HG02885 (cell line): ENCODE measurements around the gene MITF.
"Not testable (repeated sequence)": the region's sequence is repeated elsewhere in the genome, so short reads cannot be mapped to it uniquely, and the experiment has no call there.

Experiments
- ATAC-seq: cut with Tn5 transposase; IDR thresholded peaks from one replicate; pipeline ENCODE4 v1.9.1; 2021; ENCODE audit warnings: mild to moderate bottlenecking; ENCODE audit not compliant: unreplicated experiment, poor library complexity

Gene MITF

GRCh38 chr3:69784954-69785514 lies 45.8 kb downstream of the MITF start:
- ATAC-seq: no peak

DNA sequence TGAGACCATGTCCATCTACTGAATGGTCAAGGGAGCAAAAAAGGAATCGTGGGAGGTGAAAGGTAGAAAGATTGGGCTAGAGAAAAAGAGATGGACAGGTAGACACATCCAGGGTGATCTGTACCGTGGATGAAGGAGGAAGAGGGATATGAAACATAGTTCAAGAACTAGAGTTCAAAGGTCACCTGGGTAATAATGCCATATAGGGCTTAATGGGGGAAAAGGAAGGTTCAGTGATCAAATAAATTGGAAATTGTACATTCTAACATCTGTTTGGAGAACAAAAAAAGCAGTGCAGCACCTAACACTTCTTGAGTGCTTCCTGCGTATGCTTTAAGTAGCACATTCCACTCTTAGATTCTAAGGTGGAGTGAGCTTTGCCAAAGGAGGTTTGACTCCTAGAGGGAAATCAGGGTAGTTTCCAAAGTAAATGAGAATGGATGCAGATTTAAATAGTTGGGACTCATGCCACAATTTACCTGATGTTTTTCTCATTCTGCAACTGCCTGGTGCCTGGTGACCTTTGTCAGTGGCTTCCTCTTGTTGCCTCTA lies 46.6 kb downstream of the MITF start:
- no peak for ATAC-seq

DNA sequence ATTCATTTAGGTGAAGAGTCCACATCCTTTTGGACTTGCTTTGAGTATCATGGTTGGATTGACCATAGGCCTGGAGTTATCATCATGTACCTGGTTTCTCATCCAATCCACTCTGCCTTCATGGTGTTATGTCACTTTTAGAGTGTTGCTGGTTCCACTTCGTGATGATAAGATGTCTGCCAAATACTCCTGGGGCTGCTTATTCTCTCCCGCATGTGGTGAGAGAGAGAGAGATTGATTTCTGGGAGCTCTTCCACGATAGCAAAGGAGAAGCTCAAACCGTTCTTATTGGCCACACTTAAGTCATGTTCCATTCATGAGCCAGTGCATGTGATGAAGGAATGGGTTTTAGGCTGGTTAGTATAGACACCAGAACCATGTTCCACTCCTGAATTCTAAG lies 47.6 kb downstream of the MITF start:
- no peak for ATAC-seq

DNA sequence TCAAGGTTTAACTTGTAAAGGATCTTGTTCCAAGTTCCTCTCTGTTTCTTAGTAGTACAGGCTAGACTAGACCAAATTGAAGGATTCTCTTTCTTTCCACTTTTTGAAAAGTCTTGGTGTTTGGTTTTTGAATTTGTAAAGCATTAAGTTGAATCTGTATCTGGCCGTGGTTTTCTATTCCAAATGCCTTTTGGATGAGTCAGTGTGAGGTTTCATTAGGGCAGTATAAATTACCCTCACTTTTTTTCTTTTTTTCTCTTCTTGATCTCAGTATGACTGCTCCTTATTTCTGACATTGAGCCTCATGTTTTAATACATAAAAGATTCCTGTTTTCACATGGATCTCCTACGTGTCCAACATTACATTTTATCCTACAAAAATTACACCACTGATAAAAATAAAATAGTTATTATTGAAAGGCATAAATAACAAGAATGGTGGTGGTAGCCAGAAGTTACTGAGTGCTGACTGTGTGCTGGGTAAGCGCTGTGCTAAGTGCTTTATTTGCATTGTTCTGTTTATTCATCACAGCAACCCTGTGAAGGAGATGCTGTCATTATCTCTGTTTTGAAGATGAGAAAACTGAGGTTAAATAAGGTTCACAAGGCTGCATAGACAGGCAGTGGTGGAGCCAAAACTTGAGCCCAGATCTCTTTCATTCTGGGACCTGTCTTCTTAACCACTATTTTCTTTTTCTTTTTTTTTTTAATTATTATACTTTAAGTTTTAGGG lies 48.3 kb downstream of the MITF start:
- ATAC-seq: no peak

GRCh38 chr3:69791106-69791505 lies 51.8 kb downstream of the MITF start:
- ATAC-seq: no peak

GRCh38 chr3:69791919-69792399 lies 52.7 kb downstream of the MITF start:
- ATAC-seq: no peak

GRCh38 chr3:69796126-69796525 lies 56.9 kb downstream of the MITF start:
- not testable (repeated sequence) for ATAC-seq

GRCh38 chr3:69803681-69804270 lies 64.5 kb downstream of the MITF start:
- ATAC-seq: no peak

GRCh38 chr3:69805491-69805890 lies 66.2 kb downstream of the MITF start:
- no peak for ATAC-seq

GRCh38 chr3:69806735-69807438 lies 67.6 kb downstream of the MITF start:
- ATAC-seq: no peak

- ATAC-seq: no peak
These were observed 68.4 kb downstream of the MITF start for GRCh38 chr3:69807674-69808073.

DNA sequence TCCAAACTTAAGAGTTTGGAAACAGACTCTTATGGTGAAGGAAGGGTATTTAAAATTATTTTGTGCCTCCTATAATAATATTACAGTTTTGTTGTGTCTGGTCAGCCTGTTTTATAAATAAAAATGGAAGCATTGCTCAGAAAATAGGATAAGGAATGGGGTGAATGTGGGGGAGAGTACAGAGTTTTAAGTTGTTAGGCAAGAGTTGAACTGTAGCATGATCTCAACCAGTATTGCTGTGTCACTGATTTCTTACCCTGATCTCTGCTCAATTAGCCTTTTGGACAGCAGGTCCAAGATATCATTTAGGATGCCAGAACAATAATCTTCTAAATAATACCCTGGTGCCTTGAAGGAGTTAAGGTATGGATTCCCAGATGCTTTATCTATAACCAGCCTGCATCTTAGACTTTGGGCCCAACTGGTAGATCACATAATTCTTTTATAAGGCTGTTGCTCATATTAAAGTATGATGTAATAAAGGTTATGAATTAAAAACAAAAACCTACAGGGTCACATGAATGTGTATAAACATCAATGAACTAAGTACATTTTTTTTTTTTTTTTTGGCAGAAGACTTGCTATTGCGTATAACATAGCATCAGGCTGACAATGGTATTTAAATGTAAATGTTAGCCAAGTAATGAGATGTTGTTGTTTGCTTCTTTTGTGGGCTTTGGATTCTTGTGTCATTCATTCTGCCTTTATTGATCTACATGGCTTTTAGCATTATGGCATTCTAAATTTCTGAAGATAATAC lies 70.0 kb downstream of the MITF start:
- ATAC-seq: no peak

- no peak for ATAC-seq
These were observed 72.5 kb downstream of the MITF start for GRCh38 chr3:69811452-69812401.

DNA sequence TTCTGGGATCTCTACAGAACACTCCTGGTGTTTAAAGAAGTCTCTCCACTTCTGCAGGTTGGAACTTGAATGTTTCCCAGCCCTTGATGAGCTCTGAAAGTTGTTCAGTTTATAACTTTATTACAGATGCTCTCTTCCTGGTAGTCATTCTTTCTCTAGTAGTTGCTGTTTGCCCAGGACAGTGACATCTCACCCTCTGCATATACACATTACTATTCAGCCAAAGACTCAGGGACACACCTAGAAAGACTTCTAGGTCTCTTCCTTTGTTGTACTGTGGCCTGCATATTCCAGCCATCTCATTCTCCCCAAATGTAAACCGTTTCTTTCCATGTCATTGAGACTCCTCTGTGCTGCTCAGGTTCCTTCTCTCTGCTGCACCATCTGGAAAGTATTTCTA lies 76.7 kb downstream of the MITF start:
- no peak for ATAC-seq

DNA sequence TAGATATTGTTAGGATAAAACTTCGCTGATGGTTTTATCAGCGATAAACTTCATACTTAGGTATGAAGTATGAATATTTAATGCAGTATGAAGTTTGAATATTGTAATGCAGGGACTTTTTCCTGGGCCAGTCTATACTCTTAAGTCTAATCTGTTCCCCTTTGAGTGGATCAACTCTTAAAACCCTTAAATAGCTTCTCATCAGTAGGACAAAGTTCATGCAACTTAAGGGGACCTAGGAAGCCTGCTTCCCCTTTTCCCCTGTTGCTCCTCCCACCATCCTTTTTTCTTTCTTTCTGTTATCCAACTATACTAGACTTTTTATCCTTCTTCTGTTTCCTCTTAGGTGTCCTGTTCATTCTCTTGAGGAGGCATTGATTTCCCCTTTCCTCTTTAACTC lies 78.7 kb downstream of the MITF start:
- ATAC-seq: no peak

- ATAC-seq: no peak
These were observed 80.0 kb downstream of the MITF start for GRCh38 chr3:69819282-69819681.

- no peak for ATAC-seq
These were observed 81.9 kb downstream of the MITF start for GRCh38 chr3:69821133-69821532.

DNA sequence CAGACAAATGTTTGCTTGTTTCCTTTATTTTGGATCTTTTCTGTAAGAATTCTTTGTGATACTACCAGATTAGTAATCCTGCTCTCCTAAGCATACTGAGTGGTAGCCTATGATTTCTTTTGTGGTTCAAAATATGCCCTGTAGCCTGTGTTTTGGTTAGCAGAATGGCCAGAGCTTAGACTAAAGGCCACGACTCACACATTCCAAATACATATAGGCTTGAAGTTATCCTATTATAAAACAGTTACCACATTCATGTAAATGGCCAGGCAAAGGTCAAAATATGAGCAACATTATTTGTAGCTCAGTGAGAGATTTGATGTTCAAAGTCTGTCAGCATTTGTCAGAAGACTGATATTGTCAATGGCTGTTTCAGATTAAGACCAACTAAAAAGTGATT lies 84.5 kb downstream of the MITF start:
- ATAC-seq: no peak

DNA sequence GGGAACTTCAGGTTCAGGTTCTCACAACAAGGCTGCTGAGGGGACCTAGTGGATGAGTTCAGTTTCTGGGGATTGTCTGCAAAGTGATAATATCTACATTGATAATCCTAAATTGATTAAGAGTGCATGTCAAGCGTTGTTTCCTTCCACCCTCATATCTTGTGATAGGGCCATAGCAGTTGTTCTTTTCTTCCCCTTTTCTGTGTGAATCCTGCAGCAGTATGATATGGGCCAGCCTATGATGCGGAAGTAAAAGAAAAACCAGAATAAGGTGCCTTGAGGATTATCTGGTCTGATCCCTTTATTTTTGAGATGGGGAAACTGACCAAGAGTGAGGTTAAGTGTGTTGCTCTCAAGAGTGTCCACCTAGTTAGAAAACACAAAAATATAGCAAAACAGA lies 86.2 kb downstream of the MITF start:
- no peak for ATAC-seq
